Astrocyte of the cerebellum (primary cell): ENCODE results near the gene CALR.
"Not testable (repeated sequence)": the region's sequence is repeated elsewhere in the genome, so short reads cannot be mapped to it uniquely, and the experiment has no call there.

ENCODE experiments used
- DNase-seq: peaks from one replicate; pipeline ENCODE4 v3.0.0-alpha.2; 2011; ENCODE audit warnings: low read depth
- H3K4me3 ChIP-seq: 2 replicates; pipeline ENCODE4 v1.5.1; 2011; ENCODE audit warnings: mild to moderate bottlenecking, low read depth, low read length, moderate library complexity
- CTCF ChIP-seq: IDR thresholded peaks from 2 replicates; pipeline ENCODE4 v1.5.1; 2012; ENCODE audit warnings: low read length, low read depth, moderate library complexity, mild to moderate bottlenecking; ENCODE audit errors: missing control alignments
- in situ Hi-C: cut with HindIII; loops from 2 replicates; pipeline ENCODE4 v1.10.0; 2017; ENCODE audit warnings: low sequenced_read_pairs

The CALR gene

GRCh38 chr19:12937927-12938778 is at the start of gene CALR:
TSS of gene CALR (plus strand) at chr19:12938609. CDS start at chr19:12938680, 71 bp downstream.
- in situ Hi-C loops = no loop called here
- DNase-seq = peak; percentile 99
- TF ChIP-seq CTCF = no peak
- H3K4me3 ChIP-seq = peak within 1 kb of the TSS; percentile 100

- in situ Hi-C loops, H3K4me3 ChIP-seq, DNase-seq: not testable (repeated sequence)
These were observed 48.1 kb upstream of the CALR start for GRCh38 chr19:12890299-12890786.

- H3K4me3 ChIP-seq = peak within 1 kb of the TSS; percentile 86
- TF ChIP-seq CTCF = no peak
- in situ Hi-C loops = no loop called here
- DNase-seq = peak; percentile 96
These were observed 47.4 kb upstream of the CALR start, which contains the start of gene GCDH for GRCh38 chr19:12890787-12891552. TSS of gene GCDH (plus strand) at chr19:12891160. CDS start at chr19:12891305, 145 bp downstream.

GRCh38 chr19:12891553-12892021 is 46.8 kb upstream of the CALR start:
- no peak for DNase-seq
- in situ Hi-C loops = no loop called here
- H3K4me3 ChIP-seq = peak overlapping the region; percentile 86
- TF ChIP-seq CTCF = no peak

- in situ Hi-C loops = no loop called here
- no peak for DNase-seq
- TF ChIP-seq CTCF = no peak
- no peak overlapping the region for H3K4me3 ChIP-seq
These were observed 44.8 kb upstream of the CALR start for GRCh38 chr19:12893582-12893981.

GRCh38 chr19:12896460-12896859 is 41.9 kb upstream of the CALR start:
- no peak for DNase-seq
- in situ Hi-C loops = no loop called here
- TF ChIP-seq CTCF = no peak
- H3K4me3 ChIP-seq = no peak overlapping the region
